ENCODE measurements around the gene GABRG3.

The GABRG3 gene

GRCh38 chr15:27336676-27337075, 365.7 kb downstream of the GABRG3 start:
- no peaks in the 10 kb centered on the region for H3K36me3 ChIP-seq (ENCODE audit: control insufficient read depth in 2 of 2, insufficient read depth in 1 of 2, low read length in 2 of 2)
- H3K4me1 ChIP-seq (ENCODE audit: control insufficient read depth, insufficient read depth, low read length) = no peaks in the 10 kb centered on the region
- H3K9me3 ChIP-seq (ENCODE audit: control insufficient read depth, insufficient read depth, low read depth, low read length) = no peaks in the 10 kb centered on the region
- ChIA-PET POLR2A (no interaction called here), CTCF (no interaction called here)
- no peak overlapping the region for H3K27ac ChIP-seq (ENCODE audit: extremely low read depth, low read depth, low read length)
- H3K4me3 ChIP-seq (ENCODE audit: low read depth, low read length) = no peak overlapping the region
- no peak for TF ChIP-seq ZNF324 (tag by site-specific recombination; IDR thresholded peaks at IDR 0.05)
- TF ChIP-seq ZNF223 (tag by site-specific recombination; IDR thresholded peaks at IDR 0.05) = no peak
- no peak for TF ChIP-seq ZNF548 (tag by site-specific recombination; IDR thresholded peaks at IDR 0.05)
- TF ChIP-seq ZNF555 (tag by site-specific recombination; conservative IDR thresholded peaks at IDR 0.05) = no peak
- no peak for TF ChIP-seq MYNN (tag by site-specific recombination; IDR thresholded peaks at IDR 0.05; ENCODE audit: borderline replicate concordance)
- no peak for TF ChIP-seq ZNF157 (tag by site-specific recombination; IDR thresholded peaks at IDR 0.05)
- no peak for TF ChIP-seq GLIS1 (tag by site-specific recombination; IDR thresholded peaks at IDR 0.05)
- TF ChIP-seq ZNF114 (tag by site-specific recombination; IDR thresholded peaks at IDR 0.05) = no peak
- TF ChIP-seq PRDM1 (tag by site-specific recombination; IDR thresholded peaks at IDR 0.05) = no peak
- no peak for TF ChIP-seq ZNF623 (tag by site-specific recombination; IDR thresholded peaks at IDR 0.05)
- no peak for TF ChIP-seq ZNF311 (tag by site-specific recombination; IDR thresholded peaks at IDR 0.05; ENCODE audit: borderline replicate concordance)
- no peak for TF ChIP-seq ZNF341 (tag by site-specific recombination; IDR thresholded peaks at IDR 0.05; ENCODE audit: low read depth)
- no peak for TF ChIP-seq TRIM28 (IDR thresholded peaks at IDR 0.05; ENCODE audit: borderline replicate concordance, low read length)
- TF ChIP-seq ELK4 (IDR thresholded peaks at IDR 0.05; ENCODE audit: borderline replicate concordance, low read depth, low read length) = no peak
- TF ChIP-seq YY2 (tag by site-specific recombination; IDR thresholded peaks at IDR 0.05) = no peak
- TF ChIP-seq BCL6B (tag by site-specific recombination; IDR thresholded peaks at IDR 0.05) = no peak
- no peak for TF ChIP-seq SP3 (tag by site-specific recombination; IDR thresholded peaks at IDR 0.05)
- no peak for TF ChIP-seq KLF1 (tag by site-specific recombination; IDR thresholded peaks at IDR 0.05)
- no peak for TF ChIP-seq KLF8 (tag by site-specific recombination; IDR thresholded peaks at IDR 0.05)
- no peak for TF ChIP-seq YY1 (tag by site-specific recombination; IDR thresholded peaks at IDR 0.05)

GRCh38 chr15:27339138-27339537, 368.2 kb downstream of the GABRG3 start:
- H3K4me1 ChIP-seq (ENCODE audit: control insufficient read depth, insufficient read depth, low read length) = no peaks in the 10 kb centered on the region
- POLR2A ChIA-PET = no interaction called here
- H3K4me3 ChIP-seq (ENCODE audit: low read depth, low read length) = no peak overlapping the region
- no peaks in the 10 kb centered on the region for H3K36me3 ChIP-seq (ENCODE audit: control insufficient read depth in 2 of 2, insufficient read depth in 1 of 2, low read length in 2 of 2)
- H3K9me3 ChIP-seq (ENCODE audit: control insufficient read depth, insufficient read depth, low read depth, low read length) = no peaks in the 10 kb centered on the region
- CTCF ChIA-PET = interaction anchor here (1.4 kb wide), 1 partner anchor 20 kb away, joined by 4 read pairs; no protein-coding TSS in a partner anchor
- H3K27ac ChIP-seq (ENCODE audit: extremely low read depth, low read depth, low read length) = no peak overlapping the region
- no peak for TF ChIP-seq ZXDB (tag by site-specific recombination; IDR thresholded peaks at IDR 0.05)
- no peak for TF ChIP-seq ZNF530 (tag by site-specific recombination; IDR thresholded peaks at IDR 0.05; ENCODE audit: low read depth)
- no peak for TF ChIP-seq PRDM4 (tag by site-specific recombination; IDR thresholded peaks at IDR 0.05)
- TF ChIP-seq REPIN1 (tag by site-specific recombination; IDR thresholded peaks at IDR 0.05; ENCODE audit: low read depth) = no peak
- TF ChIP-seq IKZF3 (tag by site-specific recombination; IDR thresholded peaks at IDR 0.05) = no peak
- no peak for TF ChIP-seq ZNF514 (tag by site-specific recombination; IDR thresholded peaks at IDR 0.05)
- TF ChIP-seq ZNF391 (tag by site-specific recombination; IDR thresholded peaks at IDR 0.05; ENCODE audit: borderline replicate concordance, low read depth) = no peak
- no peak for TF ChIP-seq ZNF677 (tag by site-specific recombination; IDR thresholded peaks at IDR 0.05)
- no peak for TF ChIP-seq ZNF670 (tag by site-specific recombination; IDR thresholded peaks at IDR 0.05; ENCODE audit: low read depth)
- no peak for TF ChIP-seq ZNF302 (tag by site-specific recombination; IDR thresholded peaks at IDR 0.05; ENCODE audit: low read depth)
- no peak for TF ChIP-seq KLF16 (tag by site-specific recombination; IDR thresholded peaks at IDR 0.05)
- TF ChIP-seq GLIS2 (tag by site-specific recombination; IDR thresholded peaks at IDR 0.05) = no peak
- TF ChIP-seq RBAK (tag by site-specific recombination; IDR thresholded peaks at IDR 0.05) = no peak
- TF ChIP-seq GFI1B (tag by site-specific recombination; IDR thresholded peaks at IDR 0.05) = no peak
- no peak for TF ChIP-seq SP2 (tag by site-specific recombination; IDR thresholded peaks at IDR 0.05)
- TF ChIP-seq ZNF626 (tag by site-specific recombination; IDR thresholded peaks at IDR 0.05) = no peak
- no peak for TF ChIP-seq ZNF138 (tag by site-specific recombination; IDR thresholded peaks at IDR 0.05; ENCODE audit: borderline replicate concordance)
